Activated CD4-positive, alpha-beta T cell treated with anti-CD3 and anti-CD28 coated beads, Interleukin-2, Interleukin-6, amounts not matched to agents 100 ng/mL and 50 ng/mL, durations not matched to agents 16 hours and 8 hours (primary cell): ENCODE measurements around the gene PDZD7.

Experiments
- DNase-seq: peaks from one replicate; pipeline ENCODE4 v3.0.0-alpha.2; 2020

PDZD7 gene

GRCh38 chr10:101031128-101031795 lies at the start of gene PDZD7, which contains the start of gene SFXN3:
PDZD7 (minus strand) TSS chr10:101031129; CDS start chr10:101030219, 910 bp downstream.
SFXN3 (plus strand) TSS chr10:101031234; CDS start chr10:101034695, 3,461 bp downstream.
- peak; percentile 98 for DNase-seq

- no peak for DNase-seq
Measured at GRCh38 chr10:101079874-101080273, 48.9 kb upstream of the PDZD7 start.

GRCh38 chr10:101076630-101077029 lies 45.7 kb upstream of the PDZD7 start:
- DNase-seq, result no peak

- DNase-seq, result no peak
Measured at GRCh38 chr10:101075775-101076174, 44.8 kb upstream of the PDZD7 start.

GRCh38 chr10:101073631-101074030 lies 42.7 kb upstream of the PDZD7 start:
- DNase-seq, result no peak

- DNase-seq, result no peak
Measured at GRCh38 chr10:101072923-101073322, 42.0 kb upstream of the PDZD7 start.

GRCh38 chr10:101071885-101072433 lies 41.0 kb upstream of the PDZD7 start:
- DNase-seq, result no peak

- no peak for DNase-seq
Measured at GRCh38 chr10:101071267-101071884, 40.4 kb upstream of the PDZD7 start.

GRCh38 chr10:101070098-101070497 lies 39.2 kb upstream of the PDZD7 start:
- no peak for DNase-seq

GRCh38 chr10:101069441-101069840 lies 38.5 kb upstream of the PDZD7 start:
- no peak for DNase-seq

- DNase-seq, result peak; percentile 89
Measured at GRCh38 chr10:101067356-101068083, 36.6 kb upstream of the PDZD7 start.

- no peak for DNase-seq
Measured at GRCh38 chr10:101066896-101067355, 36.0 kb upstream of the PDZD7 start.

GRCh38 chr10:101066146-101066895 lies 35.4 kb upstream of the PDZD7 start:
- peak; percentile 59 for DNase-seq

- DNase-seq, result no peak
Measured at GRCh38 chr10:101065481-101066145, 34.7 kb upstream of the PDZD7 start.

- DNase-seq, result no peak
Measured at GRCh38 chr10:101064415-101065030, 33.6 kb upstream of the PDZD7 start.

- no peak for DNase-seq
Measured at GRCh38 chr10:101063548-101064414, 32.9 kb upstream of the PDZD7 start.

- DNase-seq, result no peak
Measured at GRCh38 chr10:101063050-101063525, 32.2 kb upstream of the PDZD7 start.

GRCh38 chr10:101062232-101063049 lies 31.5 kb upstream of the PDZD7 start:
- peak; percentile 73 for DNase-seq

GRCh38 chr10:101061624-101062231 lies 30.8 kb upstream of the PDZD7 start, which contains the start of gene KAZALD1:
KAZALD1 (plus strand) TSS chr10:101061989; CDS start chr10:101062593, 604 bp downstream.
- no peak for DNase-seq
